CD4-positive, alpha-beta T cell treated with Interleukin-4 for 1 hour (primary cell): ENCODE results near the gene TMEM135.

Experiments used
- DNase-seq, 2 donors: peaks; one replicate each; pipeline ENCODE4 v3.0.0-alpha.2; 2020 to 2022

The TMEM135 gene

DNA sequence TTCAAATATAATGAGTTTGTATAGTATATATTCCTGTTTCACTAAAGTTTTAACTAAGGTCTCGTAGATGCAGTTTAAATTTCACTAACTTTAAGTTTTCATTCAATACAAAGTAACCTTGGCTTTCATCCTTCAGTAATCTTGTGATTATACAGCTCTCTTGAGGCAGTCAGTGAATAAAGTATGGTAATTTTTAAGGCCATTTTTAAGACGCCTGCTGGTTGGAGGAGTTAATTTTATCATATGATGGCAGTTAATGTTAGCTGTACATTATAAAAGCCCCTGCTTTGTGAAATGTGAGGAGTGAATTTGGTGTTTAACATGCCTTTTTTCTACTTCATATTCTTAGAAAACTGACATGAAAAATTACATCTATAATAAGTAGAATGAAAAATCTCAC is 163.6 kb downstream of the TMEM135 start:
- no peak for DNase-seq

DNA sequence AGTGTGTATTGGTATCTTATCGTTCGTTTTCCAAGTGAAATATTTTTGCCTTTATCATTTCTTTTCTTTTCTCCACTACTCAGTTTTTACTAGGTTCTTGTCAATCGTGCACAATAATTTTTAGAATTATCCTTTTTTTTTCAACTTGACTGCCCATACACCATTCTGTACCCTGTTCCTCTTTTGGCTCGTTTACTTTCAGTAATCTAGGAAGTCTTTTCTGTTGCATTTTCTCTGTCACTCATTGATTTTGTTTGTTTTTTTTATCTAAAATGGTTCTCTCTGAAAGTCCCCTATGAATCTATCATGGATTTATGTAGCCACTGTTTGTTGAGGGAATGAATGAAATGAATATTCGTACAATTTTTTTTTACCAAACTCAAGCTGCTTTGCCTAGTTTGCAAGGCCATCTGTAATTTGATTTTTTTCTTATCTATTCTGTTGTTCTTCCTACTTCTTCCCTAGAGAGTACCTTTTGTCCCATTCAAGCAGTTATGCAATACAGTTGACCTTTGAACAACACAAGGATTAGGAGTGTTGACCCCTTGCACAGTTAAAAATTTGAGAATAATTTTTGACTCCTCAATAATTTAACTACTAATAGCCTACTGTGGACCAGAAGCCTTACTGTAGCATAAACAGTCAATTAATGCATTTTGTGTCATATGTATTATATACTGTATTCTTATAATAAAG is 166.3 kb downstream of the TMEM135 start:
- DNase-seq, result no peak

DNA sequence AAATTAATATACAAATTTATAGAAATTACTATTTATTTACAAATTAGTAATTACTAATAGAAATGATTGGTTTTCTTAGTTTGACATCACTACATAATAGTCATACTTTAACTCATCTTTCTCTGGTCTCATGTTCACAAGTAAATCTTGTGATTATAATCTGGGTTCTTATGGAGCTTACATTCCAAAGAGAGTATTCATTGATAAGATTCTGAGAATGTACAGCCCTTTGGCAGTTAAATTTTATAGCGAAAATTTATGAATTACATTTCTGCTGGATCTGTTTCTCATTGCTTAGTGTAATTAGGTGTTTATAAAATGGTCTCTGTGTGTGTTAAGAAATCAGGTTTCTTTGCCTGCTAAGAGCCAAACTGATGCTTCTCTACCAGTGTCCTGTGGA is 175.2 kb downstream of the TMEM135 start:
- DNase-seq, result no peak

DNA sequence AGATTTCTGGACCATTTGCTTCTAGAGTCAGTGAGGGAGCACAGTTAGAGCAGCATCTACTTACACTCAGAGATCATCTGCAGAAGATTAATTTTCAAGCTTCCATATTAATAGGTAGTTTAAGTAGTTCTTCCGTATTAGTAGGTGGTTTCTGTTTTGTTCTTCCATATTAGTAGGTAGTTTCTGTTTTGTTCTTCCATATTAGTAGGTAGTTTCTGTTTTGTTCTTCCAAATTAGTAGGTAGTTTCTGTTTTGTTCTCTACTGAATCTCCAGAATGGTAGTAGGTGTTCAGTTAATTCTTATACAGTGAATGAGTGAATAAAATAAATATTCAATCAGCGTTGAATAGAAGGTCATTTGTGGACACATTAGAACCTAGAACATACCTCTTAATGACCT is 175.7 kb downstream of the TMEM135 start:
- DNase-seq, result peak in 1 of 2 donors; percentile 10

DNA sequence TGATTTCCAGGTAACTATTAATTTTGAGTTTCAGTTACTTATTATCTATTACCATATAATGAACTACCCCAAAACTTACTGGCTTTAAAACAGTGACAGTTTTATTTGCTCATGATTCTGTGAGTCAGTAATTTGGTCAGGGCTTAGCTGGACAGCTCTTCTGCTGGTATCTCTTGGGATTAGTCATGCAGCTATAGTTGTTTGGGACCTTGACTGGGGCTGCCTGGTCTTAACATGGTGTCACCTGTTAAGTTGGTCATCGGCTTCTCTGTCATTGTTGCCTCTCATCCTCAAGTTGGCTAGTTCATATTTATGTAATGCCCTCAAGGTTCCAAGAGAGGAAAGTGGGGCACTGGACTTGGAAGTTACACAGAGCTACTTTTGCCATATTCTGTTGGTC is 177.5 kb downstream of the TMEM135 start:
- DNase-seq, result no peak

DNA sequence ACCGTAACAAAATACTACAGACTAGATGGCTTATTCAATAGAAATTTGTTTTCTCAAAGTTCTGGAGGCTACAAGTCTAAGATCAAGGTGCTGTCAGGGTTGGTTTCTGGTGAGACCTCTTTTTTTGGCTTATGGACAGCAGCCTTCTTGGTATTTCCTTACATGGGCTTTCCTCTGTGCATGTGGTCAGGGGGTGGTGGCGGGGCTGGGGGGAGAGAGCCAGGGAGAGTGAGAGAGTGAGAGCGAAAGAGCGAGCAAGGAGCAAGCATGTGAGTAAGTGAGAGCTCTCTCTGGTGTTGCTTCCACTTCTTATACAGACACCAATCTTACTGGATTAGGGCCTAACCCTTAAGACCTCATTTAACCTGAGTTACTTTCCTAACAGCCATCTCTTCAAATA is 181.5 kb downstream of the TMEM135 start:
- peak in 1 of 2 donors; percentile 0 for DNase-seq

DNA sequence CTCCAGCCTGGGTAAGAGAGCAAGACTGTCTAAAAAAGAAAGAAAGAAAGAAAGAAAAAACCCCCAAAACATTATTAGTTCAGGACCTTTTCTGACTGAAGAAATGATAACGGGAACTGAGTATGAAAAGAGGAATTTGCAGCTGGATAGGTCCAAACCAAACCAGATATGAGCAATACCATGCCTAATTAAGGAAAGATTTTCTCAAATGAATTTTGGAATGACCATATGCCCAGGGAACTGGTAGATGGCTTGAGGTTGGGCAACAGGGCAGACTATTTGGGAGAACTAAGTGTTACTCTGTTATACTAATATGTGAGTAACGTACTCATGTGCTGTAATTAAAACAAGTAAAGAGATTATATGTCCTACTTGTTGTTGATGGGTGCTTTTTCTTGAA is 186.1 kb downstream of the TMEM135 start:
- no peak for DNase-seq

DNA sequence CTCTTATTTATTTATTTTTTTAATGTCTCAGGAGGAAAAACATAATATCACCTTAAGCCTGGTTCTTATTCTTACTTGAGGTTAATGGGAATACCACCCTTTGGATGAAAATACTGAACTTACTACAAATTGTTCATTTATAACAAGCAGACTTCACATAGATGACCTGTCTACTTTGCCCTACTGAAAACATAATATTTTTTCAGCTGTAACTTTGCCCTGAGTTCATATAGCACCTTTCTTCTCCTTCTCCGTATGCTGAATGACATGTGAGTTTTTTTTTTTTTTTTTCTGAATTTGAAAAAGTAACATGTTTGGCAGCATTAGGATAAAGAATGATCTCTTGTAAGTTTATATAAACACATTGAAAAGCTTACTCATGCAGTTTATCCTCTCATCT is 186.8 kb downstream of the TMEM135 start:
- no peak for DNase-seq

DNA sequence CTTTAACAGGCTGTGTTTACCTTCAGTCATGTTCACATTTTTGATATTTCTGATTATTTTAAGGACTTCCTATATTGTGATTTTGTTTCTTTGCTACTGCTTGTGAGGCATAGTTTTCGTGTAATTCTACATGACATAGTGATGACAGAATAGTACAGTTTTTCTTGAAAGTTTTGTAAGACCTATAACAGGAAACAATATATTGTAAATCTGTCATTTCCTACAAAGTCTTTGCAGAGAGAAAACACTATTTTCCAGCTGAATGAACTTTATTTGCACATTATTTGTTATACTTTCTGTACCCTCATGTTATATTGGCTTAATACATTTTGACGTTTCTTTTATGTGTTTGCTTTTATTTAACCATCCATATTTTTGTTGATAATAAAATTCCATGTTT is 191.1 kb downstream of the TMEM135 start:
- DNase-seq, result no peak

DNA sequence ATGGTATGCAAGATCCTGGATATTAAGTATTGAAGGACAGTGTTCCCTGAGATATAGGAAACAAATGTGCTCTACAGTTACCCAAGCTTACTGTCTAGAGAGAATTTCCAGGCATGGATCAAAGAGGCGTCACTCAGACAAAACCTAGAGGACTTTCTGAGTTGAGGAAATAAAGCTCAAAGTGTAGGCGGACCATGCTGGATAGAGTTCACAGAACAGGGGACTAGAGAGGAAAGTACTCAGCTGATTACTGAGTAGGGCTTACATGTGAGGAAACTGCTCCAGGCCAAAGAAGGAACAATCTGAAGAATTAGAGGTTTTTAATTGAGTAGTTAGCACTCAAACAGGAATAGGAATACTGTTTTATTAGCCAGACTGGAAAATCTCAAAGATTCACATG is 193.3 kb downstream of the TMEM135 start:
- DNase-seq, result no peak

DNA sequence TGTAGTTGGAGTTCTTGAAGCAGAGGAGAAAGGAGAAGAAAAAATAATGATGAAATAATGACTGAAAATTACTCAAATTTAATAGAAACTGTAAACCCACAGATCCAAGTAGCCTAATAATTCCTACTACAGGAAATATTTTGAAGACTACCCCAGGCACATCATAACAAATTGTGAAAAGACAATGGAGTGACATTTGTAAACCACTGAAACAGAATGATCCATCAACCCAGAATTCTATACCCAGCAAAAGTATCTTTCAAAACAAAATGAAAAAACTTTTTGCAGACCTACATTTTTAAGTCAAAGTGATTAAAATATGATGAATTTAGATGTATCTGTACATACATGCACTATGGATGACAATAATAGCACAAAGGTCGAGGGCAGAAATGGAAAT is 194.6 kb downstream of the TMEM135 start:
- DNase-seq, result no peak

DNA sequence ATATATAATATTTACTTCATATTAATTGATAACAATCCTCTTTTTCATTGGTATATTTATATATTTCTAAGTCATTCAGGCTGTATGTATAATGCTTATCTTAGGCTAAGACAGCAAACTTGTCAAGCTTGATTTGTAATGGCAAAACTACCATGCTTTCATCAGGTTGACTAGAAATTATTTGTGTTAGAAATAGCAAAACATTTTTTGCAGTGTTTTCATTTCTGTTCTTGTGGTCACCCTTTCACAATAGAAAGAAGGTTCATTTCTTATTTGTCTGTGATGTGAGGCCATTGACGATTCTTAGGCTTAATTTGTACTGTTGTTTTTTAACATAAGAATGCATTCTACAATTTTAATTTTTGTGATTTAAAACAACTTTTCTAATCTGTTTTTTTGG is 197.6 kb downstream of the TMEM135 start:
- no peak for DNase-seq

DNA sequence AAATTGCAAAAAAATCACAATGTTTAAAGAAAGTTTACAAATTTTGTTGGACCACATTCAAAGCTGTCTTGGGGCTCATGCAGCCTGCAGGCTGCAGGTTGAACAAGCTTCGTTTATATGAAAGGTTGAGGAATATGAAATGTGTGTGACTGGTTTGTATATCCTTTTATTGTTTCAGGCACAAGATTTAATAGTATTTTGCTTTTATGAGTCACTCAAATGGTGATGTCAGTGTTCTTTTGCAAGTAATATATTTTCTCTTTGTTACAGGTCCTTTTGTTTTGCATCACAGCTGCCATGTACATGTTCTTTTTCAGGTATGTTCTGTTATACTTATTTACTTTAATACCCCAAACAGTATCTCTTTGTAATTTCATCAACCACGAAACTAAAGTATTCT is 198.6 kb downstream of the TMEM135 start:
- DNase-seq, result no peak

DNA sequence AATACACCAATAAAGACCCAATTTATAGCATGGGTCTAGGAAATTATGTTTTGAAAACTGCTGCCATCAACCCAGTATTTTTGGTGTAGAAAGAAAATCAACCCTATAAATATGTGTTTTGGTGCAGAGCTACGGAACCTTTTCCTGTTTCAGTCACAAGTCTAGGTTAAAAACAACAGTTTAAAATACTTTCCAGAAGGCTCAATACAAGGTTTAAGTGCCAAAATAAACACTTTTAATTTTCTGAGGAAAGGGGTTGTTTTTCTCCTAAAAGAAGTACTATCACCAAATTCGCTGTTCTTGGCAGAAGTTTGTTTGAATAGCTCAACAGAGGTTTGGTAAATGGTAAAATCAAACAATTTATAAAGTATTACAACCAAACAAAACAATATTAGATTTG is 201.3 kb downstream of the TMEM135 start:
- DNase-seq, result no peak

DNA sequence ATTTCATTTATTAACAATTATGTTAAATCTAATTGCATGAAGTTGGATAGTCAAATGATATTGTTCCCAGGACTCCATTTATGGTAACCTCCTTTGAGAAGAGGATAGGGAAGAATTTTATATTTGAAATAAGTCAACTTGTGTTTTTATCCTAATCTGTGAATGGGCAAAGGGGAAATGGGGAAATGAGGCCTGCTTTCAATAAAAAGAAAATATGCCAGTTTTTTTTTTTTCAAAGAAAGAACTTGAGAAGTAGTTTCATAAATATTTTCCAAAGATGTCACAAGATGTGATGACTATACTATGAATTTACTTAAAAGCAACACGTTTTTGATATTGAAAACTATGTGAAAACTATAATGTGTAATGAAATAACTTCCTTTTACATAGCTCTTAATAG is 201.8 kb downstream of the TMEM135 start:
- DNase-seq, result no peak

DNA sequence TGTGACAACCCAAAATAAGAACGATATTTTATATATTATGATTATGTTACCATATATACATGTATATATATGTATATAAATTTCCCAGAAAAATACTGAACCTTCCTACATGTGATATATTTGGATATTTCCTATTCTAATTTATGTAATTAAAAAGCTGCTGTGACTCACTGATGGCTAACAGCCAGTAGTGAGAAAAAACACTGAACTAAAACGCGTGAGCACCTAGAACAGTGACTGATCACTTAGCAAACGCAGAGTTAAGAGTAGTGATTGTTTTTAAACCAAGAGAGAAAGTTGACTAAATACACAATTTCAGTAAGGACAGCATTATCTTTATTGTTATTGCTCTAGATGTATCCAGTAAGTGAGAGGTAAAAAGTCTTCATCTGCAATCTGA is 213.8 kb downstream of the TMEM135 start:
- no peak for DNase-seq

DNA sequence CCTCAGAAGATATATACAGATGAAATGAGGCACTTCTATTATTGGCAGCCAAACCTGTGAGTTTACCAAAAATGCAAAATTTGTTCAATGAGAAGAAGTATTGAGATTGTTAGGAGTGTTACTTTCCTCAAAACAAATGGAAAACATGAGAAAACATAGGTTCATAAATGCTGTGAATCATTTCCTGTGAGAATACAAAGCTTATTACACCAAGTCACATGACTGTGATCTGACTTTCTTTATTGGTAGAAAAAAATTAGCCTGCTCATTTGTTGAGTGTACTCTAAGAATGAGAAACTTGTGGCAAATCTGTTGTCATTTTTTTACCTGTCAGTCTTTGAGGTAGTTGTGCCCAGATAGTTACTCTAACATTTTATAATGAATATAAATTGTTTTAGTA is 215.1 kb downstream of the TMEM135 start:
- DNase-seq, result peak in 1 of 2 donors; percentile 4

DNA sequence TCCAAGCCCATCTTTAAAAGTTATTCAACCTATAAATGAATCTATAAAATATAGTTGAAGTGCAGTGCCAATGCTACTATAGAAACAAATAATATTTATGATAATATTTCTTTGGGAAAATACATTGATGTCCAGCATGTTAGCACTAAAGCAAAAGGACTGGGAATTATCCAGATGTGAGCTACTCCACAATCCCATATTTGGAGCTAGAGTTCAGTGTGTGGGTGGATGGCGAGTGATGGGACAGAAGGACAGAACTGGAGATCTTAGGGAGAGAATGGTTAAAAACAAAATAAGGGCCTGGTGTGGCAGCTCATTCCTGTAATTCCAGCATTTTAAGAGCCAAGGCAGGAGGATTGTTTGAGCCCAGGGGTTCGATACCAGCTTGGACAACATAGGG is 216.8 kb downstream of the TMEM135 start:
- no peak for DNase-seq

DNA sequence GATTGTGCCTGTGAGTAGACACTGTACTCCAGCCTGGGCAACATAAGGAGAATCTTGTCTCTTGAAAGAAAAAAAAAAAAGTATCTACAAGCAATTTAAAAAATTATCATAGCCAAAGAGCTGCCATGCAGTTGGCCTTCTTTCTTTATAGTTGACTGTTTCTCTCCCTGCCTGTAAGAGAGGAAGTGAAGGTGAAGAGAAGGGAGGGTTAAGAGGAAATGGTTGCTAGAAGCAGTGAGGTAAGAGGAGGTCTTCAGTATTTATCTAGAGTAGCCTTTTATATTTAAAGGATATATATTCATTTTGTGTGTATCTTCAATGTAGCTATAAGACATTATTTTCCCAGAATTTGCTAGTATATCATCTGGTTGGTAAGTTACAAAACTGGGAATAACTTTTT is 217.9 kb downstream of the TMEM135 start:
- no peak for DNase-seq

DNA sequence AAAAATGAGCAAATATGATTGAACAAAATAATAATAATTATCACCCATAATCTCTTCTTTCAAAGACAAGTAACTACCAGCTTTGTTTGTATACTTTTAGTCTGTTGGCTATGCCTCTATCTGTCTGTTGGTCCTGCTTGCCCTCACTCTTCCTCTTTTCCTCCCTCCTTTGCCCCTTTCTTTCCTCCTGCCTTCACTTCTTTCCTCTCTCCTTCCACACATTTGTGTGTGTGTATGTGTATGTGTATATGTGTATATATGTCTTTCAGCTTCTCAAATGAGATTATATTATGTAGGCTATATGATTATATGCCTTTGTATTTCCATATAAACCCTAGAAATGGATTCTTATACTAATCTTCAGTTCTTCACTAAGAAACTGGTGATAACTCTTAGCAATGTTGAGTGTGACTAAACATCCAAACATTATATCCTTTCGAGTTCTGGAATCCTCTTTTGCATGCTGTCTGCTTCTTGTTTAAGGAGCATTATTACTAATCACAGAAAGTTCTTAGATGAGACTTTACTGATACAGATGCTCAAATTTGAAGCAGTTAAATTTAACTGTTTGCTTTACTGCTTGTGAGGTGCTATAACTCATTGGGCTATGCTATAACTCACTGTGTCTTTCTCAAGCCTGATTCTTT is 219.1 kb downstream of the TMEM135 start:
- DNase-seq, result no peak

DNA sequence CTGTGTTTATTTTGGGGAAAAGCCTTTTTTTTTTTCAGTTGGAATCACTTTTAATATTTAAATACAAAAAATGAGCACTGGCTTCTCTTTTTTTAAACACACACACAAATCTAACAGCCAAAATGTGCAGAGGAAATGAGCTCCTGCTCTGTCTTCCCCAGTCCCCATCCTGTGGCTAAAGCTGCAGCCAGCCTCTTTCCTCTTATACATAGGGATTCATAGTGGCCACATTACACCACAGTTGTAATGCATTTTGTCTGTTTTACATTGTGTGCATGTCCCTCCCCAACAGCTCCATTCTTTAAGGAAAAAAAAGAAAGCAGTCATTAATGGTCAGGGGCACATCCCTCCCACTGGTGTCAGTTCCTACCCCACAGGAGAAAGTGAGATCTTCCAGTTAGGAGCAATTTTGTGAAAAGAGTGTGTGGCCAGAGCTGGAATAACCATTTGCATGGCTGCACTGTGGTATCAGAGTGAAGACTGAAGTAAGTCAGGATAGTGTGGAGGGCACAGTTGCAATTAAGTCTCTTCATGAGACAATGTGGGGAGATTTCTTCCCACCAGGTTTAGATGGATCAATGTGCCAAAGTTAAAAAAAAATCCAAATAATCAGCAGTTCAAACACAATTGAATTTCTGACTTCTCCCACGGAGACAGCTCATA is 220.6 kb downstream of the TMEM135 start:
- no peak for DNase-seq

DNA sequence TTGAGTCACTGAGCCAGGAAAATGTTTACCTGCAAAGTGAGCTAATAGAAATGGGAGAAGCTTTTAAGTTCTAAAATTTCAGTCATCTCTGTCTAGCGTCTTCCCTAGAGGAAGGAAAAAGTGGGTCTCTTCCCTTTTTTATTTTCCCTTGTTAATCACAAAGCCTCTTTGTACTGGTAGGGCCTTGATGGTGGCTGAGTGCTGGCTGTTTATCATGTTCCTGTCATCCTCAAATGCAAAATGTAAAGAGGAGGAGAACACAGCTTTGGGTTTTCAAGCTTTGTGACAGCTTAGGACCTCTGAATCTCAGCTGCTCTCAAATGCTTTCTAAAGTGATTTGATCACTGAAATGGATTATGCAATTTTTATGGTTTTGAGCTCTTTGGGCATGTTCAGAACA is 222.0 kb downstream of the TMEM135 start:
- no peak for DNase-seq

DNA sequence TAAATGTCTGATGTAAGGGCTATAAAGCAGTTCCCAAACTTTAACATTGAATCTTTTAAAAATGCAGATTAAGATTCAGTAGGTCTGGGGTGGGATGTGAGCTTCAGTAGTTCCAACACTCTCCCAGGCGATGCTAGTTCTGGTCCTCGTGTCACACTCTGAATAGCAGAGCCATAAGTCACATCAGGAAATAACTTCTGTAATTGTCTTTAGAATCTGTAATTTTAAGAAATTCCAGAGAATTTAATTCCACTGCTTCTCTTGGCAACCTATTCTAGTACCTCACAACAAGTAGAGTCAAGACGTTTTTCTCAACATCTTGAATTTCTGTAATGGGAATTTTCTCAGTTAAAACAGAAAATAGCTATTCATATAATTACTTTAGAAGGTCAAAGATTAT is 223.1 kb downstream of the TMEM135 start:
- no peak for DNase-seq

DNA sequence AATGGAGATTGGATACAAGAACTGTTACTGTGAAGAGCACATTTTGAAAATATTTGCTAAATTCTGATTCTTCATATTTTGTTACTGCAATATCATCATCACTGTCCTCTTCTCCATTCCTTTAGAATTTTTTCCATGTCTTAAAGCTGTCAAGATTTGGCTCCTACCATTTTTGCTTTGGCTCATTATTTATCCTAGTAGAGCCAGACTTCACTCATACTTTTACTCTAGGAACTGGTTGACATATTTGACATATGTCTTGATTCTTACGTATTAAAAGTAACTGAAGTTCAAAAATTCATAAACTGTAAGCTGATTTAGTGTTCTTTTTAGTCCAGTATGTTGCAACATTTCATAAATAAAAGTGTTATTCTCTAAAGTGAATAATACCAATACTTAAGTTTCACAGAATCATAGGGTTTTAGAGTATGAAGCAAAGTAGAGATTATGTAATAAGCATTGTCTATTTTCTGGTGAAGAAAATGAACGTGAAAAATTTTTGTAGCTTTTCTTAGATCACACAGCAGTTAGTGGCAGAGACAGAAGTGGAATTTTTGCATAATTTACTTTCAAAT is 225.6 kb downstream of the TMEM135 start:
- no peak for DNase-seq
